Fibroblast of skin of right biceps (primary cell): ENCODE results near the gene CALML4.
"Not testable (repeated sequence)": the region's sequence is repeated elsewhere in the genome, so short reads cannot be mapped to it uniquely, and the experiment has no call there.

Experiments
- DNase-seq: peaks from one replicate; pipeline ENCODE4 v3.0.0-alpha.2; 2013

CALML4 gene

DNA sequence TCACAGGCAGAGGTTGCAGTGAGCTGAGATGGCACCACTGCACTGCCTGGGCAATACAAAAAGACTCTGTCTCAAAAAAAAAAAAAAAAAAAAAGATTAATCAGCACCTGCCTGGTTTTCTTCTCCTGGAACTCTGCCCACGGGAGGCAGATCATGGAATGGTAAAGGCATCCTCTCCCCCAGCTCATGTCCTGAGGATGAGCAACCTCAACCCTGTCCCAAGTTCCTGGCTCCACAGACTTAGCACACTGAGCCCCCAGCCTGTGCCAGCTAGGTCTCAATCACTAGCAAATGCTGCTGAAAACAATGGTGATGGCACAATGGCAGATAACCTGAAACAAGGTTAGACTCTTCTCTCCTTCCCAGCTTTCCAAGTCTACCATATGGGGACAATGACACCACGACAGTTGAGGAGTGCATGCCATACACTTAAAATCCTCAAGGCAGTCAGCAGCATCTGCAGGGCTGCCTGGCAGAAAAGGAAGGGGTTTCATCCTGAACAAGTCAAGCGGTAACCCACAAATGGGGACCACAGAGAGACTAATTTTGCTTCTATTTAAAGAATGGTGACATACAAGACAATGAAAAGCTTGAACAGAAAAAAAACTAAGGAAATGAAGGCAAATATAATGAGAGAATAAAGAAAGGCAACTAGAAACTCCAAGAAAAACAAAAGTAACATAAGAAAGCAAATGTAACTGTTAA is 19.6 kb upstream of the CALML4 start:
- no peak for DNase-seq

DNA sequence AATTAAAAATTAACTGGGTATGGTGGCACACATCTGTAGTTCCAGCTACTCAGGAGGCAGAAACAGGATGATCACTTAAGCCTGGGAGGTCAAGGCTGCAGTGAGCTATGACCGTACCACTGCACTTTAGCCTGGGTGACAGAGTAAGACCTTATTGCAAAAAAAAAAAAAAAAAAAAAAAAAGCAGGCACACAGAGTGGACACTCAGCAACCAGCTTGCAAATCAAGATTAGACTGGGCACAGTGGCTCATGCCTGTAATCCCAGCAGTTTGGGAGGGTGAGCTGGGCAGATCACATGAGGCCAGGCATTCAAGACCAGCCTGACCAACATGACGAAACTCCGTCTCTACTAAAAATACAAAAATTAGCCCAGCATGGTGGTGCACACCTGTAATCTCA is 19.0 kb upstream of the CALML4 start:
- DNase-seq = no peak

DNA sequence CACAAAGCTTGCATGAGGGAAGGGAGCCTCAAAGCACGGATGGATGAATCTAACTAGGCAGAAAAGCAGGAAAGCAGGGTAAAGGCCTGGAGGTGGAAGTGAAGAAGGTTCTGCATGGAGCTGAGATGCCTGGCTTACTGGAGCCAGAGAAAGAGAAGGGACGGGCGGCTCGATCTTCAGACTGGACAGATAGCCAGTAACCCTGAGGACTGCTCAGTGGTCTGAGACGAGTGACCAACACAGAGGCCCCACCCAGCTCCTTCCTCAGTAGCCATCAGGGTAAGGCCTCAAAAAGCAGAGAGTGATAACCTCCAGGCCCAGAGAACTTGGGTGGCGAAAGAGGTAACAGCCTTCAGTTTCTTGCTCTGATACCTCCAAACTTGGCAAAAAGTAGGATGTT is 18.0 kb upstream of the CALML4 start:
- DNase-seq = no peak

DNA sequence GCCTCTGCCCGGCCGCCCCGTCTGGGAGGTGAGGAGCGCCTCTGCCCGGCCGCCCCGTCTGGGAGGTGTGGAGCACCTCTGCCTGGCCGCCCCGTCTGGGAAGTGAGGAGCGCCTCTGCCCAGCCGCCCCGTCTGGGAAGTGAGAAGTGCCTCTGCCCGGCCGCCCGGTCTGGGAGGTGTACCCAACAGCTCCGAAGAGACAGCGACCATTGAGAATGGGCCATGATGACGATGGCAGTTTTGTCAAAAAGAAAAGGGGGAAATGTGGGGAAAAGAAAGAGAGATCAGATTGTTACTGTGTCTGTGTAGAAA is 17.3 kb upstream of the CALML4 start:
- not testable (repeated sequence) for DNase-seq

DNA sequence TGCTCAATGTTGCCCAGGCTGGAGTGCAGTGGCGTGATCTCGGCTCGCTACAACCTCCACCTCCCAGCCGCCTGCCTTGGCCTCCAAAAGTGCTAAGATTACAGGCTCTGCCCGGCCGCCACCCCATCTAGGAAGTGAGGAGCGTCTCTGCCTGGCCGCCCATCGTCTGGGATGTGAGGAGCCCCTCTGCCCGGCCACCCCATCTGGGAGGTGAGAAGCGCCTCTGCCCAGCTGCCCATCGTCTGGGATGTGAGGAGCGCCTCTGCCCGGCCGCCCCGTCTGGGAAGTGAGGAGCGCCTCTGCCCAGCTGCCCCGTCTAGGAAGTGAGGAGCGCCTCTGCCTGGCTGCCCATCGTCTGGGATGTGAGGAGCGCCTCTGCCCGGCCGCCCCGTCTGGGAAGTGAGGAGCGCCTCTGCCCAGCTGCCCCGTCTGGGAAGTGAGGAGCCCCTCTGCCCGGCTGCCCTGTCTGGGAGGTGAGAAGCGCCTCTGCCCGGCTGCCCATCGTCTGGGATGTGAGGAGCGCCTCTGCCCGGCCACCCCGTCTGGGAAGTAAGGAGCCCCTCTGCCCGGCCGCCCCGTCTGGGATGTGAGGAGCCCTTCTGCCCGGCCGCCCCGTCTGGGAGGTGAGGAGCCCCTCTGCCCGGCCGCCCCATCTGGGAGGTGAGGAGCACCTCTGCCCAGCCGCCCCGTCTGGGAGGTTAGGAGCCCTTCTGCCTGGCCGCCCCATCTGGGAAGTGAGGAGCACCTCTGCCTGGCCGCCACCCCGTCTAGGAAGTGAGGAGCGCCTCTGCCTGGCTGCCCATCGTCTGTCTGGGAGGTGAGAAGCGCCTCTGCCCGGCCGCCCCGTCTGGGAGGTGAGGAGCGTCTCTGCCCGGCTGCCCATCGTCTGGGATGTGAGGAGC is 16.6 kb upstream of the CALML4 start:
- DNase-seq = not testable (repeated sequence)

DNA sequence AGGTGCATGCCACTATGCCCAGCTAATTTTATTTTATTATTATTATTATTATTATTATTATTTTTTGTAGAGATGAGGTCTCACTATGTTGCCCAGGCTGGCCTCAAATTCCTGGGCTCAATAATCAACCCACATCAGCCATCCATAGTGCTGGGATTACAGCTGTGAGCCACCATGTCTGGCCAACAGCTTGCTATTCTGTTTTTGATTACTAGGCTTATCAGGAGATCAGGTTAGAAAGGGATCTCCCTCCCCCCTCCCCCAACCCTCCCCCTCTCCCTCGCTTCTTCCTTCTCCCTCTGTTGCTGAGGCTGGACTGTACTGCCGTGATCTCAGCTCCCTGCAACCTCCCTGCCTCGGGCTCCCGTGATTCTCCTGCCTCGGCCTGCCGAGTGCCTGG is 15.8 kb upstream of the CALML4 start:
- no peak for DNase-seq

DNA sequence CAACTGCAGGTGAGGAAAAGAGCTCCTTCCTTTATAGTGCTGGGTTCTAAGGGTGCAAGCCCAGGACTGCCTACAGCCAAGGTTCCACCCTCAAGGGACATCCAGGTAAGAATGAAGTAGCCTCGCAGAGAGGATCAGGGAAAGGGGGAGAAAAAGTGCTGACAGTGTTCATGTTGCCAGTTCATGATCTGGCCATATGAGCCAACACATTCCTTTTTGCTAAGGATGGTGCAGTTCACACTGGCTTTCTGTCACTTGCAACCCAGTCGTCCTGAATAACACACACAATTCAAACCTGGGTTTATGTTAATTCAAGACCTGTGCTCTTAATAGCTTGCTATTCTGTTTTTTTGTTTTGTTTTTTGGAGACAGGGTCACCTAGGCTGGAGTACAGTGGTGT is 15.4 kb upstream of the CALML4 start:
- DNase-seq = no peak

DNA sequence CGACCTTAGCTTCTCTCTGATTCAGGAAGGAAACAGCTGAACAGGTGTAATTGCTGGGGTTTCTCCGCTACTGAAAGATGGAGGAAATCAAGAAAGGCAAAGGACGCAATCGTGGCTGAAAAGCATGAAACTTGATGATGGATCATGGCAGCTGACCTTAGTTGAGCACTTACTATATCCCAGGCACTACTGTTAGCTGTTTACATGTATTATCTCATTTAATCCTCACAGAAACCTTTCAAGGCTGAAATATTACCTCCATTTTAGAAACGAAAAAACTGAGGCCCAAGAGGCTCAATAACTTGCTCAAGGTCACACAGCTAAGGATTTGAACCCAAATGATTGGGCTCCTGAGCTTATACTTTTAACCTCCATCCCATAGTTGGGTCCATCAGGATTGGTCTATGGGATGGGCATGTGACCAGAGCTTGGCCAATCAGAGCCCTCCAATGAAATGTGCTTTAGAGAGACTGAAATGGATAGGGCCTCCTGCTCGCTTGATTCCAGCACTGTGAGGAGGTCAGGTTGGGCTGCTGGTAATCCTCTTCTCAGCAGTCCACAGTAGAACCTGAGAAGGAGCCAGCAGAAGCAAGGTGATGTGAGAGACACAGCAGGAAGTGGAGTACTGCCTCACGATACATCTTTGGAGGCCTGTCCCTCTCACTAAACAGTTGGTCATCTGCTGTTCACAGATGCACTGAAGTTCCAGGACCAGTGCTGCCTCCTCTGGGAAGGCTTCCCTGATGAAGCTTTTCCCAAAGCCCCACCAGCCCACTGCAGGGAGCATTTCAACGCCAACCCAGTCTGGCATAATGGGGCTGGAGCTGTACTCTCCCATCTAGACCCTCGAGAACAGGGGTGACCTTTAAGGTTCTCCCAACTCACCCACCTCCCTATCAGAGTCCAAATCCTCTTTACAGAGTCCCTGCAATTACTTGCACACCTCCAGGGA is 14.0 kb upstream of the CALML4 start:
- DNase-seq = no peak

DNA sequence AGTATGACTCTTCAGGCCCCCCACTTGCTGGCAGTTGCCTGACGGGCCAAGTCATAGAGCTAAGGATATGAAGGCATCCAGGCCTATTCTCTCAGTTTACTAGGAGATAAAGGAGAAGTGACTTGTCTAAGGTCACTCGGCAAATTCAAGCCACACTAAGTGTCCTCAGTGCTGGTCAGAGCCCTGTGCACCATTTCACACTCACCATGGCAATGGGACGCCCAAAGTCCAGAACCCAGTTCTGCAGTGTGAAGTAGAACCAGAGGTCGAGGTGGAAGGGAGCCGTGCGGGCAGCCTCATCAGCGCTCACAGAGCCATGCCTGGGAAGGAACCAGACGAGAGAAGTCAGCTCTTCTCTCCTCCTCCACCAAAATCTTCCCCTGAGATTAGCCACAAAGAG is 13.2 kb upstream of the CALML4 start:
- no peak for DNase-seq

DNA sequence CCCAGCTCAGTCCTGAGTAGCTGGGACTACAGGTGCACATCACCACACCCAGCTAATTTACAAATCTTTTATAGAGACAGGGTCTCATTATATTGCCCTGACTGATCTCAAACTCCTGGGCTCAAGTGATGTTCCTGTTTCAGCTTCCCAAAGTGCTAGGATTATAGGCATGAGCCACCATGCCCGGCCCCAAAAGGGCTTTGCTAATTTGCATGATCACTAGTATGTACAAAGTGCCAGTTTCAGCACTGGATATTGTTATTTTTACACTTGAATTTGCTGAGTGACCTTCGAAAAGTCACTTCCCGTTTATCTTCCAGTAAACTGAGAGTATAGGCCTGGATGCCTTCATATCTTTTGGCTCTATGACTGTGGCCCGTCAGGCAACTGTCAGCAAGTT is 12.2 kb upstream of the CALML4 start:
- DNase-seq = no peak

DNA sequence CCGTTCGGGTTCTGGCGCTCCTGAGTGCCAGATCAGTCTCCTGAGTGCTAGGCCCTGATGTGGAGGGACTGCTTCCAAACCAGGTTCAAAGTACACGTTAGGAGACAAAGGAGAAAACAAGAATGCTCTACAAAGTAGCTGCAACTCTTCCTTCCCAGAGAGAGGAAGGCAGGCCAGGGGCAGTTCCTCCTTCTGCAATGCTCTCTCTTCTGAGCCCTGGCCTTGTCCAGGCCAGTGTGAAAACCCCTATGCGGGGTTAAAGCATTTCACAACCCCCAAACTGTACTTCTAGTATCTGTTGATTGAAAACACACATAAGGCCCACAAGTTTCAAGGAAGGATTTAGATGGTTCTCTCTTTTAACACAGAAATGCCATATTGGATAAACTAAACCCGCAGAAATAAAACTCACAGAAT is 9.7 kb upstream of the CALML4 start:
- DNase-seq = no peak

DNA sequence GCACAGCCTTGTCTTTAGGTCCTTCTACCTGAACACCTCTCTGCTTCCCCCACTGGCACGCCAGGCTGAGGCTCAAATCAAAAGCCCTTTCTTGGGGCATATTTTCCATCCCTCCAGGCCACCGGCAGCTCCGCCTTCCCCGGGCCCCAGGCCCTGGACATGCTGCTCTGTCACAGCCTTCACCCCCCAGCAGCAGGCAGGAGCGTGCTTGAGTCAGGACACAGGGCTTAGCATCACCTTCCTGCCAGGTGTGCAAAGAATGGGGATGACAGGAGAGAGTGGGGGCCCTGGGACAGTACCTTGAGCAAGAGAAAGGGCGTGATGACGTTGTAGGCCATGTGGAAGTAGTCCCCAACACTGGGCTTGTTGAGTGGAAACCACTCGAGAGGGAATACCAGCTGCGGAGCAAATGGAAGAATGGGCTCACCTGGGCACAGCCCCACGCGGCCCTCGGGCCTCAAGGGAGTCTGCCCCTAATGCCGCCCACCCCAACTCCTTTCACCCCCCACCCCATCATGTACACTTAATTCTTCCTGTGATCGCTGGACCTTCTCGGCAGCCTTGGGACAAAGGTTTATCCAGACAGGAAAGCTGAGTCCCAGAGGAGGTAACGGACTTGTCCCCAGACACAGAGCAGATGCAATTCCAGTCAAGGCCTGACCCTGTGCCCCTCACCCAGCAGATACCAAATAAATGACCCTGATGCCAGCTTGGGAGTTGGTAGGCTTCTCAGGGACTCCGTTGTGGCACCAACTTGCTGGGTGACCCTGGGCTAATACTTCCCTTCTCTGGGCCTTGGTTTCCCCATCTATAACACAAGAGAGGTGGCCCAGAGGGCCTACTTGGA is 9.1 kb upstream of the CALML4 start:
- no peak for DNase-seq

DNA sequence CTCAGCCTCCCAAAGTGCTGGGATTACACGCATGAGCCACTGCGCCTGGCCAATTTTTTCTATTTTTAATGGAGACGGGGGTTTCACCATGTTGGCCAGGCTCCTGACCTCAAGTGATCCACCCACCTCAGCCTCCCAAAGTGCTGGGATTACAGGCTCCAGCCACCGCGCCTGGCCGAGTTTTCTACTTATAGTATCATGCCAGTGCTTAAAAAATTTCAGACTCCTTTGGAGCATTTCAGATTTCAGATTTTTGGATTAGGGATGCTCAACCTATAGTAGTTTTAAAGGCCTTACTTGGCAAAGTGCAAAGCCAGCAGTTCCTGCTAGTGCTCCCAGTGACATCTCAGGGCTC is 8.3 kb upstream of the CALML4 start:
- not testable (repeated sequence) for DNase-seq

DNA sequence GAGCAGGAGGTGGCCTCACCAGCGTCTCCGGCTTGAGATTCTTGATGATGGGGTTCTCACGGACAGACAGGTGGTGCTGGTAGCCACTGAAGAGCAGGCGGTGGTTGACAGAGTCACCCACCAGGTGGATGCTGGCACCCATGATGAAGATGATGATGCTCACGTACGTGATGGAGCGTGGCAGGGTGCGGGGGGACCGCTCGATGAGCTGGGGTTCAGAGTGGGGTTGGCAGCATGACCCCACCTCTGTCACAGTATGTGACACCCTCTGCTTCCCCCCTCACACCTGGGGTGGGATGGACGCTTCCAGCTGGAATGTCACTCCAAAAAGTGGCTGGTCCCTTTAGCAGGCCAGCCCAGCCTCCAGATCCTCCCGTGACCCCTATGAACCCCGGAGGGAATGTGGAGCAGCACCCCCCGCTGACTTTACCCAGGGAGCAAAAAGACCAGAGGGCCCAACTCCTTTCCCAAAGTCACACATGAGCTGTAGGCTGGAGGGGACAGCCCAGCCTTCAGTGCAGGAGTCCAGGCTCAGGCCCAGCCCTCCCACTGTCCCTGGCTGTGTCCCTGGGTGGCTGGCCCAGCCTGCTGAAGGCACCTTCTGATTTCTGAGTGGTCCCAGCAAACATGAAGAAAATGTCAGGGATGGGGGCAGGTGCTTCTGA is 6.7 kb upstream of the CALML4 start:
- DNase-seq = no peak

DNA sequence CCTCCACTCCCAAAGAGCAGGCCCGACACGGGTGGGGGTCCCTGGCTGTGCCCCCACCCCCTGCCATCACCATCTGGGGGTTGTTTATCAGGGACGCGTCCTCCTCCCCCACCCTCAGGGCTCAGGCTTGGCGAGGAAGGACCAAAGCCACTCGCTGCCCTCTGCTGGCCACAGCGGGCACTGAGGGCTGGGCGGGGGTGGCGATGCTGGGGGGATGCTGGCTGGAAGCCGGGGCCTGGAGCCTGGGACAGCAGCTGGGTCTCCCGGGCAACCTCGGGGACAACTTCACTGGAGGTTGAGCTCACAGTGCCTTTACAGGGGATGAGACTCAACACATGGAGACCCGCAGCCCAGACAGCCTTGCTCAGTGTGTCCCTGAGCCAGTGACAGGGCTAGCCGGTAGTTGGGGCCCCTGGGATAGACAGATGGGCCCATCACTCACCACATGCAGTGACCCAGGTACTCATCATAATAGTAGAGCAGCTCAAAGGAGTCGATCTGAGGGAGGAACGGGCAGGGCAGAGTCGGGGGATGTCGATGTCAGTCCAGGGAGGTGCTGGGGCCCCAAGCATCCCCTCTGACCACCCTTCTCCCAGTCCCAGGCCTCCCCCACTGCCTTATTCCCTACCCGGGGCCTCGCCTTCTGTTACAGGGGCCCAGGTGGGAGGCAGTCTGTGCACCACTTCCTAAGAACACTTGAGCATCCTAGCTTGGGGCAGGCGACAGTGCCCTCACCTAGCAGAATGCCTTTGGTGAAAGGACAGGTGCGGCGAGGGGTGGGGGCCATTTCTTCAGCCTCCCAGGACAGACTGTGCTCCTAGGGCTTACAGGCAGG is 5.9 kb upstream of the CALML4 start:
- DNase-seq = peak; percentile 47

DNA sequence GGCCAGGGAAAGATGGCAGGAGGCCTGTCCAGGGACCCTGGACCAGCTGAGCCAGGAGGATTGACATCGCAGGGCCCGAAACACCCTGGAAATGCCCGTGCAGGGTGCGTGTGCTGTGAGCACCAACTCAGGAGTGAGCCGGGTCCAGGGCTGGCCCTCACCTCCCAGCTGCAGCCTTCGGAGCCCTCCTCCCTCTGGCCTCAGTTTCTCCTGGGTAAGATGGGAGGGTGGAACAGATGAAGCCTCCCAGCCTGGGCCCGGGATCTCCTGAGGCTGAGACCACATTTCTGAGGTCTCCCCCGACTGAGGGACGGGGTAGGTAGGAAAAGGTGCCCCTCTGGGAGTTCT is 5.3 kb upstream of the CALML4 start:
- no peak for DNase-seq

DNA sequence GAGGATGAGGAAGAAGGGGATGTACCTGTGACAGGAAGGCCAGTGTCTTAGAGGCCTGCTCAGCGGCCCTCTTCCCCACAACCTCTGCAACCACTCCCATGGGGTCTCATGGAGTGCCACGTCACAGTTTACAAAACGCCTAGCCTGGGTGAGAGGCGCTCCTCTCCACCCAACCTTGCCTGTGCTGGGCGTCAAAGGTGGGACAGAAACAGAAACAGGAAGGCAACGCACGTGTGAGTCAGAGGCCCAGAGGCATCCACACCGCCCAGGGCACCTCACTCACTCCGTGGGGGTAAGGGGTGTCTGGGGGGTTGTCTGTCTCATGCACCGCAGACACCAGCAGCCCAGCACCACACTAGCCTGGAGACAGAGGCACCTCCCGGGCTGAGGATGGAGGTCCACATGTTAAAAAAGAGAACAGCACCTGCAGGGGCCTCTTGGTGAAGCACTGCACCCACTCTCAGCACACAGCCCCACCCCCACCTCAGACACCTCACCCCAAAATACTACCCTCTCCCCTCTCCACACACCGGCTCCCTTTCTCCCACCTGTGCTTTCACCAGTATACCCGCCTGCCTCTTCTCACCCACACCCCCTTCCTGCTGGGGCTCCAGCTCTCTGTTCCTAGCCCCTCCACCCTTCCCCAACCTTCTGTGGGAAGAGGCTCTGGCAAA is 4.7 kb upstream of the CALML4 start:
- DNase-seq = no peak

DNA sequence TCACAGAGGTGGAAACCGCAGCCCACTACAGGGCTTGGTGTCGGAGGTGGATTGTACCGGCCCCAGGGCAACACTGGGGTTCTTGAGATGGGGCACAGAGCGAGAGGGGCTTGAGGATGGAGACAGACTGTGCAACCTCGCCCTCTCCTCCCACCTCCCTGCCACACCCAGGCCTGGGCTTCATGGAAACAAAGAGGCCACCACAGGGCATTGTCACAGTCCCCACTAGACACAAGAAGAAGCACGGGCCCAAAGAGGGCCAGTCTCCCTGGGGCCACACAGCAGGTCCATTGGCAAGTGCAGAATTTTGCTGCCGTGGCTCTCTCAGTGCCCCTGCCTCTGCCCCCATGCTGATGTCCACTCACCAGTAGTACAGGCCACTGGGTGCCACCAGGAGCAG is 4.1 kb upstream of the CALML4 start:
- no peak for DNase-seq

DNA sequence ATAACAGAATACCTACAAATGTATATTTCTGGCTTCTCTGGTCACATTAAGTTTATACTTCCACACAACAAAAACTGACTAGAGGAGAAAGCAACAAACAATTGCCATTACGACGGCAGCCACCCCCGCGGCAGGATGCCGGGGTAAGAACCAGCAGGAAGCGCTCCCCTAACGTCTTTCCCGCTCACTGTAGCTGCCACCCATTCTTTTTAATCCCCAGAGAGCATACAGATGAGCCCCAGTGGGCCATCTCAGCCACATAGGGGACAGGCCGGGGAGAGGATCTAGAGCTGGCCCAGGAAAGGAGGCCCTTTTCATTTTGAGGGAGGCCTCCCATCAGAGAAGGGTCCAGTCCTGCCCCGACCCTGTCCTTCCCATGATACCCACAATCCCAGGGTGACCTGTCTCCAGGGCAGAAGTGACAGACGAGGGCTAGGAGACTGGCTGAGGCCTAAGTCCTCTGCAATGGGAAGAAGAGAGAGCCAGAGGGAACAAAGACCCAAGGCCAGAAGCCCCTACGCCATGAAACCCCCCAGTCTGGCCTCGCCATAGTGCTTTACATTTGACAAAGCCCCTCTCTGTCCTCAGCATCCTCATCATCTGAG is 3.6 kb upstream of the CALML4 start:
- DNase-seq = no peak

DNA sequence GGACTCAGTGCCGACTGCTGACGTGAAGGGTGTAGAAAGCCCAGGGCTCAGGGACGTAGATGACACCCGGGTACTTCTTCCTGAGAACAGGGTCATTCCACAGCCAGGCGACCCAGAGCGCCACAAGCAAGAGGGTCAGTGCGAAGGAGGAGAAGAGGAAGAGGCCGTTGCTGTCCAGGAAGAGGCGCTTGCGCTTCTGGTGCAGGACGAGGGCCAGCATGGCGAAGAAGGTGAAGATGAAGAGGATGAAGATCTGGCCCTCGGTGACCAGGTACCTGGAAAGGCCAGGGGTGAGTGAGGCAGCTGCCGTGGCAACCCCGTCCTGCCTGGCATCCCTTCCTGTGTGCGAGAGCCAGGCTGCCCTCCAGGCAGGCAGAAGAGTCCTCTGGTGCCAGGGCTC is 3.0 kb upstream of the CALML4 start:
- no peak for DNase-seq
